HEK293 (cell line): ENCODE results near the gene CTIF.

Source experiments
- CTCF ChIA-PET: fragments of 350-600 bp; formaldehyde crosslinking; extraction: SDS; loops from one replicate; lab custom pipeline; 2021; ENCODE audit warnings: antibody characterized with exemption; lab: Yijun Ruan, JAX
- POLR2A ChIA-PET: fragments of 300-600 bp; formaldehyde crosslinking; extraction: SDS; loops from one replicate; lab custom pipeline; 2020; ENCODE audit warnings: antibody characterized with exemption, inconsistent platforms; lab: Yijun Ruan, JAX
- H3K27ac ChIP-seq: fragments of 200-500 bp; sonication (Bioruptor generic); 2 replicates; pipeline ENCODE4 v1.5.1; 2014; ENCODE audit warnings: low read depth, low read length, control low read depth, inconsistent platforms; ENCODE audit errors: extremely low read depth
- H3K36me3 ChIP-seq, 2 experiments: fragments of 200-500 bp in 1 of 2; sonication (Bioruptor generic) in 1 of 2; 1 replicate in 1 of 2; 2 replicates in 1 of 2; pipeline ENCODE4 v1.5.1; 2014 to 2017; ENCODE audit warnings: inconsistent platforms in 2 of 2, low read length in 2 of 2; ENCODE audit not compliant: control insufficient read depth in 2 of 2, insufficient read depth in 1 of 2
- H3K4me1 ChIP-seq: fragments of 200-500 bp; sonication (Bioruptor generic); 2 replicates; pipeline ENCODE4 v1.5.1; 2014; ENCODE audit warnings: mild to moderate bottlenecking, low read length, inconsistent platforms; ENCODE audit not compliant: control insufficient read depth, insufficient read depth
- H3K4me3 ChIP-seq: 2 replicates; pipeline ENCODE4 v1.5.1; 2011; ENCODE audit warnings: low read depth, mild to moderate bottlenecking, control low read depth, low read length, moderate library complexity
- H3K9me3 ChIP-seq: fragments of 200-500 bp; sonication (Bioruptor generic); 2 replicates; pipeline ENCODE4 v1.5.1; 2014; ENCODE audit warnings: low read depth, low read length, inconsistent platforms; ENCODE audit not compliant: control insufficient read depth, insufficient read depth
- BCL11A ChIP-seq: fragments of 450-650 bp; formaldehyde crosslinking; IDR thresholded peaks from 2 replicates; pipeline ENCODE4 v1.5.1; 2016; ENCODE audit warnings: low read depth, missing biosample characterization, missing genetic modification characterization
- KLF8 ChIP-seq: fragments of 450-650 bp; formaldehyde crosslinking; IDR thresholded peaks from 2 replicates; pipeline ENCODE4 v1.5.1; 2016; ENCODE audit warnings: missing biosample characterization, missing genetic modification characterization
- MZF1 ChIP-seq: fragments of 450-650 bp; formaldehyde crosslinking; IDR thresholded peaks from 2 replicates; pipeline ENCODE4 v1.5.1; 2017; ENCODE audit warnings: missing biosample characterization, missing genetic modification characterization, borderline replicate concordance
- PRDM1 ChIP-seq: fragments of 450-650 bp; formaldehyde crosslinking; IDR thresholded peaks from 2 replicates; pipeline ENCODE4; 2016; ENCODE audit warnings: missing biosample characterization, missing genetic modification characterization
- PRDM10 ChIP-seq: fragments of 450-650 bp; formaldehyde crosslinking; IDR thresholded peaks from 2 replicates; pipeline ENCODE4 v1.5.1; 2016; ENCODE audit warnings: missing biosample characterization, missing genetic modification characterization
- PRDM2 ChIP-seq: fragments of 450-650 bp; formaldehyde crosslinking; IDR thresholded peaks from 2 replicates; pipeline ENCODE4 v1.5.1; 2016; ENCODE audit warnings: missing biosample characterization, missing genetic modification characterization, borderline replicate concordance
- SP7 ChIP-seq: fragments of 450-650 bp; formaldehyde crosslinking; IDR thresholded peaks from 2 replicates; pipeline ENCODE4 v1.5.1; 2016; ENCODE audit warnings: missing biosample characterization, missing genetic modification characterization
- YY1 ChIP-seq: fragments of 450-650 bp; formaldehyde crosslinking; IDR thresholded peaks from 2 replicates; pipeline ENCODE4 v1.5.1; 2018; ENCODE audit warnings: missing biosample characterization, missing genetic modification characterization
- ZBTB48 ChIP-seq: fragments of 450-650 bp; formaldehyde crosslinking; IDR thresholded peaks from 2 replicates; pipeline ENCODE4 v1.5.1; 2016; ENCODE audit warnings: missing biosample characterization, missing genetic modification characterization
- ZEB2 ChIP-seq: fragments of 450-650 bp; formaldehyde crosslinking; IDR thresholded peaks from 2 replicates; pipeline ENCODE4 v1.5.1; 2016; ENCODE audit warnings: missing biosample characterization, missing genetic modification characterization
- ZFP3 ChIP-seq: fragments of 450-650 bp; formaldehyde crosslinking; IDR thresholded peaks from 2 replicates; pipeline ENCODE4 v1.5.1; 2016; ENCODE audit warnings: low read depth, missing biosample characterization, missing genetic modification characterization
- ZNF132 ChIP-seq: fragments of 450-650 bp; formaldehyde crosslinking; IDR thresholded peaks from 2 replicates; pipeline ENCODE4 v1.5.1; 2017; ENCODE audit warnings: missing biosample characterization, missing genetic modification characterization, borderline replicate concordance
- ZNF280D ChIP-seq: fragments of 450-650 bp; formaldehyde crosslinking; IDR thresholded peaks from 2 replicates; pipeline ENCODE4 v1.5.1; 2016; ENCODE audit warnings: missing biosample characterization, missing genetic modification characterization
- ZNF623 ChIP-seq: fragments of 450-650 bp; formaldehyde crosslinking; IDR thresholded peaks from 2 replicates; pipeline ENCODE4 v1.5.1; 2016; ENCODE audit warnings: missing biosample characterization, missing genetic modification characterization

Gene CTIF

GRCh38 chr18:48566589-48566988 is 27.8 kb downstream of the CTIF start:
- H3K36me3 ChIP-seq: no peaks in the 10 kb centered on the region
- TF ChIP-seq ZFP3: peak; percentile 72; the same call in 1 of the 2 replicates
- no peak for TF ChIP-seq PRDM10 (tag by site-specific recombination)
- TF ChIP-seq, all 188 proteins: peak for 1
- no peak overlapping the region for H3K27ac ChIP-seq
- H3K9me3 ChIP-seq: no peaks in the 10 kb centered on the region
- H3K4me3 ChIP-seq: no peak overlapping the region
- POLR2A ChIA-PET: no interaction called here
- CTCF ChIA-PET: interaction anchor here (0.6 to 0.7 kb wide), 2 partner anchors 15 to 281 kb away, joined by 3 to 4 read pairs; no protein-coding TSS in a partner anchor
- H3K4me1 ChIP-seq: no peaks in the 10 kb centered on the region

GRCh38 chr18:48567388-48567787 is 28.6 kb downstream of the CTIF start:
- ChIA-PET CTCF (no interaction called here), POLR2A (interaction anchor here (0.6 kb wide), 1 partner anchor 77 kb away, joined by 3 read pairs; no protein-coding TSS in a partner anchor)
- H3K9me3 ChIP-seq: no peaks in the 10 kb centered on the region
- H3K4me3 ChIP-seq: no peak overlapping the region
- H3K4me1 ChIP-seq: no peaks in the 10 kb centered on the region
- no peaks in the 10 kb centered on the region for H3K36me3 ChIP-seq
- no peak overlapping the region for H3K27ac ChIP-seq
- TF ChIP-seq YY1: no peak
- TF ChIP-seq KLF8 (tag by site-specific recombination): no peak

GRCh38 chr18:48569139-48569914 is 30.5 kb downstream of the CTIF start:
- Histone ChIP-seq H3K27ac (no peak overlapping the region), H3K36me3 (no peaks in the 10 kb centered on the region), H3K9me3 (no peaks in the 10 kb centered on the region), H3K4me1 (no peaks in the 10 kb centered on the region), H3K4me3 (no peak overlapping the region)
- TF ChIP-seq SP7 (tag by site-specific recombination) (peak; percentile 93), ZNF280D (tag by site-specific recombination) (no peak)
- ChIA-PET CTCF (no interaction called here), POLR2A (no interaction called here)

GRCh38 chr18:48569915-48570264 is 31.1 kb downstream of the CTIF start:
- H3K27ac ChIP-seq: no peak overlapping the region
- CTCF ChIA-PET: no interaction called here
- H3K36me3 ChIP-seq: no peaks in the 10 kb centered on the region
- POLR2A ChIA-PET: no interaction called here
- H3K9me3 ChIP-seq: no peaks in the 10 kb centered on the region
- H3K4me1 ChIP-seq: no peaks in the 10 kb centered on the region; the same call in 1 of the 2 replicates
- no peak overlapping the region for H3K4me3 ChIP-seq
- TF ChIP-seq PRDM2 (tag by site-specific recombination) (no peak), ZBTB48 (no peak), KLF8 (tag by site-specific recombination) (no peak), BCL11A (tag by site-specific recombination) (no peak), MZF1 (tag by site-specific recombination) (no peak), ZNF623 (no peak), ZNF132 (tag by site-specific recombination) (no peak), ZEB2 (tag by site-specific recombination) (no peak), PRDM1 (tag by site-specific recombination) (no peak)
